ENCODE data around the gene CFAP206.

DNA sequence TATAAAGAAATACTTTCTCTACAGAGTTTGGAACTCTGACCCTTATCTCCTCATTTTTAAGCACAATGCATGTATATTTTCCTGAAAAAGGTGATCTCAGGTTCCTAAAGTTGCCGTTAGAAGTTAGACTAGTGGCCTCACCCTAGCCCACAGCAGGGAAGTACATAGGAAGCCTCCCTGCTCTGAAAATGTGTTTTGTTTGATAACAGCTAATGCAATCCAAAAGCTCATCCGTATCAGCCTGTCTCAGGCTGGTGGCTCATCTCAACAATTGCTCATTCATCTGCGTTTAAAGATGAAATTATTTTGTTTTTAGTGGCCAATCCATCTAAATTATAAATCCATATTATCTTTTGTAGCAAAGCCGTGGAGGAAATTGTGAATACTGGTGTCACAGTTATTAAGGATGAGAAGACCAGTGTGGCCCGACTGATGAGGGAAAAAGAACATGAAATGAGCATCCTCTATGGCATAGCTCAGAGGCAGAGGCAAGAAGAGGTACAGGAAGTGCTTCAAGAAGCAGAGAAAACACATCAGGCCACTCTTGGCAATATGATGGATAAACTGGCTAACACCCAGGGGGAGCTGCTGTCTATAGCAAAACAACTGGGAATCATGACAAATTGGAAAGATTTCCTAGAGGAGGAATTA, 43.0 kb upstream of the CFAP206 start:
- TF ChIP-seq, protein P1, sequence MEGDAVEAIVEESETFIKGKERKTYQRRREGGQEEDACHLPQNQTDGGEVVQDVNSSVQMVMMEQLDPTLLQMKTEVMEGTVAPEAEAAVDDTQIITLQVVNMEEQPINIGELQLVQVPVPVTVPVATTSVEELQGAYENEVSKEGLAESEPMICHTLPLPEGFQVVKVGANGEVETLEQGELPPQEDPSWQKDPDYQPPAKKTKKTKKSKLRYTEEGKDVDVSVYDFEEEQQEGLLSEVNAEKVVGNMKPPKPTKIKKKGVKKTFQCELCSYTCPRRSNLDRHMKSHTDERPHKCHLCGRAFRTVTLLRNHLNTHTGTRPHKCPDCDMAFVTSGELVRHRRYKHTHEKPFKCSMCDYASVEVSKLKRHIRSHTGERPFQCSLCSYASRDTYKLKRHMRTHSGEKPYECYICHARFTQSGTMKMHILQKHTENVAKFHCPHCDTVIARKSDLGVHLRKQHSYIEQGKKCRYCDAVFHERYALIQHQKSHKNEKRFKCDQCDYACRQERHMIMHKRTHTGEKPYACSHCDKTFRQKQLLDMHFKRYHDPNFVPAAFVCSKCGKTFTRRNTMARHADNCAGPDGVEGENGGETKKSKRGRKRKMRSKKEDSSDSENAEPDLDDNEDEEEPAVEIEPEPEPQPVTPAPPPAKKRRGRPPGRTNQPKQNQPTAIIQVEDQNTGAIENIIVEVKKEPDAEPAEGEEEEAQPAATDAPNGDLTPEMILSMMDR (conservative IDR thresholded peaks at IDR 0.05): no peak
- no peak for TF ChIP-seq EZH2 (IDR thresholded peaks at IDR 0.05; ENCODE audit: low read depth)

All from PC-9 (cell line).